Stomach (tissue), 4 donors: Measurements from ENCODE around the gene MPST.
A peak's percentile ranks its signal among the peaks of the same experiment; 100 is the strongest.

Experiments used
- POLR2AphosphoS5 ChIP-seq, 3 donors: sonication (generic); formaldehyde crosslinking; IDR thresholded peaks; one replicate each; pipeline ENCODE4 v1.6.1; 2016; ENCODE audit warnings: antibody characterized with exemption in 3 of 3
- TF ChIP-seq, protein P1 (sequence below), 7 experiments: fragments of 450-650 bp in 4 of 7; fragments of 200-600 bp in 3 of 7; sonication (generic) in 3 of 7; IDR thresholded peaks; one replicate each; pipeline ENCODE4 v1.5.1; 2016 to 2019; ENCODE audit warnings: antibody characterized with exemption in 7 of 7, control low read depth in 2 of 7, mild to moderate bottlenecking in 1 of 7

DNA sequence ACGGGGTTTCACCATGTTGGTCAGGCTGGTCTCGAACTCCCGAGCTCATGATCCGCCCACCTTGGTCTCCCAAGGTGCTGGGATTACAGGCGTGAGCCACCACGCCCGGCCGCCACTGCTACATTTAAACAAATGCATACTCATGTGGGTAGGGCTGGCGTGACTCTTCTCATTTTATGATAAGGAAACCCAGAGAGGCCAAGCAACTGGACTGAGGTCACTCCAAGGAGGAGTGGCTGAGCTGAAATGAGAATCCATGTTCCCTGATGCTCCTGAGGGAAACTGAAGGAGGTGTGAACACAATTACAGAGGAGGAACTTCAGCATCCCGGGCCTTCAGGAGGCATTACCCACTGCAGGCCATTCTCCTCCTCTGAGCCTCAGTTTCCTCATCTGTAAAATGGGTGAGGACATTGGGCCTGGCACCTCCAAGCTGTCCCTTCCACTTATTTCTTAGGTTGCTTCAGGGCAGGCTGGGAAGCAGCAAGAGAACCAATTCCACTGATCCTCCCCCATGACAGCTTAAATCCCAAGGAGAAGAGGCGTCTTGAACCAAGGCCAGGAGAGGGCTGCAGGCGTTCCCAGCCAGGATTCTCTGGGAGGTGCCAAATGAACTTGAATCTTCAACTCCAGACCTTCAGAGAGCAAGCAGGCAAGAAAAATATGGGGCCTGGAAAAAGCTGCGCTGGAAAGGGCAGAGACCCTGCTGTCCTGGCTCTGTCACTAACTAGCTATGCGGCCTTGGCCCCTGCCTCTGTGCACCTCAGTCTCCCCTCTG lies 3.2 kb upstream of the MPST start:
- TF ChIP-seq, protein P1, sequence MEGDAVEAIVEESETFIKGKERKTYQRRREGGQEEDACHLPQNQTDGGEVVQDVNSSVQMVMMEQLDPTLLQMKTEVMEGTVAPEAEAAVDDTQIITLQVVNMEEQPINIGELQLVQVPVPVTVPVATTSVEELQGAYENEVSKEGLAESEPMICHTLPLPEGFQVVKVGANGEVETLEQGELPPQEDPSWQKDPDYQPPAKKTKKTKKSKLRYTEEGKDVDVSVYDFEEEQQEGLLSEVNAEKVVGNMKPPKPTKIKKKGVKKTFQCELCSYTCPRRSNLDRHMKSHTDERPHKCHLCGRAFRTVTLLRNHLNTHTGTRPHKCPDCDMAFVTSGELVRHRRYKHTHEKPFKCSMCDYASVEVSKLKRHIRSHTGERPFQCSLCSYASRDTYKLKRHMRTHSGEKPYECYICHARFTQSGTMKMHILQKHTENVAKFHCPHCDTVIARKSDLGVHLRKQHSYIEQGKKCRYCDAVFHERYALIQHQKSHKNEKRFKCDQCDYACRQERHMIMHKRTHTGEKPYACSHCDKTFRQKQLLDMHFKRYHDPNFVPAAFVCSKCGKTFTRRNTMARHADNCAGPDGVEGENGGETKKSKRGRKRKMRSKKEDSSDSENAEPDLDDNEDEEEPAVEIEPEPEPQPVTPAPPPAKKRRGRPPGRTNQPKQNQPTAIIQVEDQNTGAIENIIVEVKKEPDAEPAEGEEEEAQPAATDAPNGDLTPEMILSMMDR (IDR thresholded peaks at IDR 0.05), result no peak
- TF ChIP-seq POLR2AphosphoS5 (IDR thresholded peaks at IDR 0.05), result peak in 2 of 3 donors; percentile 56 to 75
